K562 (cell line): ENCODE data around the gene ZNF582.

ENCODE experiments used
- BHLHE40 ChIP-seq: IDR thresholded peaks from 2 replicates; pipeline ENCODE4 v1.6.1; 2011; ENCODE audit warnings: low read length, improper control_type of control experiment
- CTCF ChIP-seq, 3 experiments: IDR thresholded peaks in 2 of 3; conservative IDR thresholded peaks in 1 of 3; 2 replicates each; pipeline ENCODE4 v1.5.1; 2011 to 2012; ENCODE audit warnings: low read length in 3 of 3, mild to moderate bottlenecking in 3 of 3, control low read depth in 2 of 3, improper control_type of control experiment in 1 of 3, inconsistent platforms in 1 of 3, low read depth in 1 of 3, mixed read lengths in 1 of 3, moderate library complexity in 1 of 3; ENCODE audit not compliant: insufficient read depth in 2 of 3
- ILK ChIP-seq: fragments of 450-650 bp; IDR thresholded peaks from 2 replicates; pipeline ENCODE4 v1.6.1; 2016; ENCODE audit warnings: missing genetic modification characterization, low read depth, mild to moderate bottlenecking, missing compliant biosample characterization, moderate library complexity, borderline replicate concordance
- JUNB ChIP-seq: fragments of 450-650 bp; formaldehyde crosslinking; conservative IDR thresholded peaks from 2 replicates; pipeline ENCODE4 v1.4.0; 2020; ENCODE audit warnings: mild to moderate bottlenecking
- MEF2A ChIP-seq: IDR thresholded peaks from 2 replicates; pipeline ENCODE4 v1.6.1; 2011; ENCODE audit warnings: low read depth, mild to moderate bottlenecking, low read length, moderate library complexity; ENCODE audit not compliant: control insufficient read depth
- MTF1 ChIP-seq: fragments of 250-450 bp; sonication (Bioruptor Pico); IDR thresholded peaks from 2 replicates; pipeline ENCODE4 v1.9.0; 2021; ENCODE audit warnings: moderate library complexity, mild to moderate bottlenecking, inconsistent platforms, borderline replicate concordance
- POLR2AphosphoS5 ChIP-seq: IDR thresholded peaks from 2 replicates; pipeline ENCODE4 v1.6.1; 2011; ENCODE audit warnings: mild to moderate bottlenecking, low read depth, low read length, moderate library complexity; ENCODE audit not compliant: control insufficient read depth, insufficient read depth
- PTBP1 ChIP-seq: fragments of 200-400 bp; formaldehyde crosslinking; IDR thresholded peaks from 2 replicates; pipeline ENCODE4 v1.6.1; 2017; ENCODE audit warnings: low read depth, low read length
- SRSF1 ChIP-seq: fragments of 200-400 bp; formaldehyde crosslinking; IDR thresholded peaks from 2 replicates; pipeline ENCODE4 v1.6.1; 2017; ENCODE audit warnings: mild to moderate bottlenecking, low read depth, low read length, moderate library complexity
- TEAD1 ChIP-seq, 2 experiments: fragments of 450-650 bp in 1 of 2; sonication (generic) in 1 of 2; formaldehyde crosslinking; IDR thresholded peaks; 2 replicates each; pipeline versions ENCODE4 v1.4.0 to v1.8.0; 2020 to 2022; ENCODE audit warnings: mild to moderate bottlenecking in 2 of 2, missing genetic modification reagents in 1 of 2
- ZBTB8A ChIP-seq: fragments of 450-650 bp; IDR thresholded peaks from 2 replicates; pipeline ENCODE4 v1.6.1; 2018; ENCODE audit warnings: mild to moderate bottlenecking, moderate library complexity; ENCODE audit not compliant: partially characterized antibody
- ZNF165 ChIP-seq: fragments of 250-450 bp; sonication (Bioruptor Pico); IDR thresholded peaks from 2 replicates; pipeline ENCODE4 v1.4.0; 2020; ENCODE audit warnings: borderline replicate concordance

- TF ChIP-seq MTF1 (CRISPR knock-in tag) = no peak
- no peak for TF ChIP-seq CTCF (IDR thresholded peaks at IDR 0.05 in 2 of 3, conservative IDR thresholded peaks at IDR 0.05 in 1 of 3; ENCODE audit: insufficient read depth in 2 of 3, low read depth in 1 of 3, low read length in 3 of 3)
- no peak for TF ChIP-seq BHLHE40
- TF ChIP-seq ZNF165 (CRISPR knock-in tag) = no peak
- TF ChIP-seq SRSF1 = no peak
- no peak for TF ChIP-seq TEAD1 (CRISPR knock-in tag; IDR thresholded peaks at IDR 0.05)
- TF ChIP-seq ZBTB8A = no peak
- TF ChIP-seq JUNB (CRISPR knock-in tag) = no peak
- no peak for TF ChIP-seq PTBP1
- no peak for TF ChIP-seq POLR2AphosphoS5
- TF ChIP-seq MEF2A = no peak
- TF ChIP-seq ILK (tag) = no peak
Observed at GRCh38 chr19:56369886-56370676, 23.3 kb downstream of the ZNF582 start.
